A549 (cell line): ENCODE results near the gene TRMT2B.

ENCODE experiments used
- CEBPB ChIP-seq, 2 experiments: fragments of >200 bp in 1 of 2; sonication (Bioruptor Twin) in 1 of 2; formaldehyde crosslinking in 1 of 2; IDR thresholded peaks; 2 replicates each; pipeline ENCODE4 v1.6.1; 2012 to 2016
- CHD4 ChIP-seq: fragments of 200-600 bp; sonication (generic); IDR thresholded peaks from 2 replicates; pipeline ENCODE4 v1.6.1; 2016; ENCODE audit warnings: antibody characterized with exemption, mild to moderate bottlenecking, borderline replicate concordance
- POLR2A ChIP-seq: IDR thresholded peaks from 2 replicates; pipeline ENCODE4 v1.6.1; 2012; ENCODE audit warnings: mild to moderate bottlenecking, low read length
- RAD21 ChIP-seq, 2 experiments: fragments of >200 bp in 1 of 2; sonication (Bioruptor Twin) in 1 of 2; formaldehyde crosslinking in 1 of 2; IDR thresholded peaks in 1 of 2; conservative IDR thresholded peaks in 1 of 2; 2 replicates in 1 of 2; 3 replicates in 1 of 2; pipeline ENCODE4 v1.6.1; 2012 to 2018; ENCODE audit warnings: inconsistent platforms in 1 of 2
- TF ChIP-seq, protein P1 (sequence below): fragments of >200 bp; sonication (Bioruptor Twin); formaldehyde crosslinking; IDR thresholded peaks from 3 replicates; pipeline ENCODE4 v1.5.1; 2016
- TF ChIP-seq, protein P2 (sequence below): fragments of 450-650 bp; IDR thresholded peaks from 2 replicates; pipeline ENCODE4 v1.6.1; 2014; ENCODE audit warnings: antibody characterized with exemption

DNA sequence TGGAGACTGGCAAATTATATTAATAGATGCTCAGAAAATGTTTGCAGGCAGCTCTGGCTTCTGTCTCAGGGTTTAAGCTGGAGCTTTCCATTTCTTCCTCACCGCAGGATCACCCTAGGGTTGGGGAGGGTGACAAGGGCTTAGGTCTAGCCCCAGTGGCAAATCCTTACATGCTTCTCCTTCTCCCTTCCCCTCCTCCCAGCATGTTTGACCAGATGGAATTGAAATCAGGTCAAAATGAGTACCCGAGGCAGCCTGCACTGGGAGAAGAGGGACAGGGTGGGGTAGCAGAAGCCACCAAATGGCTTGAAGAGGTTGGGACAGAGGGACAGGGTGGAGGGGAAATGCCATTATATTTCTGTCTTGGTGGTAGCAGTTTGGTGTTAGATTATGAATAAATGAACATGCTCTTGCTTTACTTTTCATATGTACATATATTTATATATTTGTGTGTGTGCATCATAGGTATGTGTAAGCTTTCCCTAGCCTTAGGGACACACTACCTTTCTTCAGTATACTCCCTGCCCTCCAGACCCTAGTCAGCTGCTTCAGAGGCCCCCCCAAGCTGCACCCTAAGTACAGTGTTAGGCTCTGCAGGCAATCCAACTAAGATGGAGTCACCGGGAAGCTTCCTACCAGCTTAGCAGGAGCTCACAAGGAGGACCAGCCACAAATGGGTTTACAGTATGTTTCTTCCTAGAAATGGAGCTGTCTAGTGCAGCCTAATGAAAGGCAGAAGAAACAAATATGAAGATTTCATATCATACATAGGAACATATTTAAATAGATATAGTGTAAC lies 28.6 kb upstream of the TRMT2B start:
- TF ChIP-seq CHD4 (no peak), POLR2A (no peak), CEBPB (IDR thresholded peaks at IDR 0.05) (no peak), RAD21 (conservative IDR thresholded peaks at IDR 0.05 in 1 of 2, IDR thresholded peaks at IDR 0.05 in 1 of 2) (no peak)
- TF ChIP-seq, protein P1, sequence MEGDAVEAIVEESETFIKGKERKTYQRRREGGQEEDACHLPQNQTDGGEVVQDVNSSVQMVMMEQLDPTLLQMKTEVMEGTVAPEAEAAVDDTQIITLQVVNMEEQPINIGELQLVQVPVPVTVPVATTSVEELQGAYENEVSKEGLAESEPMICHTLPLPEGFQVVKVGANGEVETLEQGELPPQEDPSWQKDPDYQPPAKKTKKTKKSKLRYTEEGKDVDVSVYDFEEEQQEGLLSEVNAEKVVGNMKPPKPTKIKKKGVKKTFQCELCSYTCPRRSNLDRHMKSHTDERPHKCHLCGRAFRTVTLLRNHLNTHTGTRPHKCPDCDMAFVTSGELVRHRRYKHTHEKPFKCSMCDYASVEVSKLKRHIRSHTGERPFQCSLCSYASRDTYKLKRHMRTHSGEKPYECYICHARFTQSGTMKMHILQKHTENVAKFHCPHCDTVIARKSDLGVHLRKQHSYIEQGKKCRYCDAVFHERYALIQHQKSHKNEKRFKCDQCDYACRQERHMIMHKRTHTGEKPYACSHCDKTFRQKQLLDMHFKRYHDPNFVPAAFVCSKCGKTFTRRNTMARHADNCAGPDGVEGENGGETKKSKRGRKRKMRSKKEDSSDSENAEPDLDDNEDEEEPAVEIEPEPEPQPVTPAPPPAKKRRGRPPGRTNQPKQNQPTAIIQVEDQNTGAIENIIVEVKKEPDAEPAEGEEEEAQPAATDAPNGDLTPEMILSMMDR, result no peak
- TF ChIP-seq, protein P2, sequence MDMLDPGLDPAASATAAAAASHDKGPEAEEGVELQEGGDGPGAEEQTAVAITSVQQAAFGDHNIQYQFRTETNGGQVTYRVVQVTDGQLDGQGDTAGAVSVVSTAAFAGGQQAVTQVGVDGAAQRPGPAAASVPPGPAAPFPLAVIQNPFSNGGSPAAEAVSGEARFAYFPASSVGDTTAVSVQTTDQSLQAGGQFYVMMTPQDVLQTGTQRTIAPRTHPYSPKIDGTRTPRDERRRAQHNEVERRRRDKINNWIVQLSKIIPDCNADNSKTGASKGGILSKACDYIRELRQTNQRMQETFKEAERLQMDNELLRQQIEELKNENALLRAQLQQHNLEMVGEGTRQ, result no peak
